PFSK-1 (cell line): ENCODE data around the gene ATP6V1B1.

Source experiments
- FOXP2 ChIP-seq: optimal IDR thresholded peaks from 2 replicates; pipeline ENCODE3; 2011; ENCODE audit warnings: borderline replicate concordance, control low read depth, inconsistent platforms; ENCODE audit not compliant: insufficient read depth; ENCODE audit errors: extremely low read length, extremely low read depth
- POLR2AphosphoS5 ChIP-seq: IDR thresholded peaks from 2 replicates; pipeline ENCODE4 v1.6.1; 2012; ENCODE audit warnings: low read depth, mild to moderate bottlenecking, control low read depth, low read length, moderate library complexity
- SIN3A ChIP-seq: IDR thresholded peaks from 2 replicates; pipeline ENCODE4 v1.6.1; 2012; ENCODE audit warnings: mild to moderate bottlenecking, low read length, moderate library complexity, borderline replicate concordance; ENCODE audit not compliant: insufficient read depth
- TAF1 ChIP-seq: IDR thresholded peaks from 2 replicates; pipeline ENCODE4 v1.6.1; 2012; ENCODE audit warnings: low read length, control low read depth, borderline replicate concordance; ENCODE audit not compliant: insufficient read depth
- TF ChIP-seq, protein P1 (sequence below), 2 experiments: IDR thresholded peaks; 2 replicates each; pipeline versions ENCODE4 v1.6.1 to v1.8.0; 2011 to 2012; ENCODE audit warnings: low read depth in 2 of 2, low read length in 2 of 2, control low read depth in 1 of 2, inconsistent platforms in 1 of 2, mild to moderate bottlenecking in 1 of 2, moderate library complexity in 1 of 2; ENCODE audit not compliant: insufficient read depth in 1 of 2

ATP6V1B1 gene

DNA sequence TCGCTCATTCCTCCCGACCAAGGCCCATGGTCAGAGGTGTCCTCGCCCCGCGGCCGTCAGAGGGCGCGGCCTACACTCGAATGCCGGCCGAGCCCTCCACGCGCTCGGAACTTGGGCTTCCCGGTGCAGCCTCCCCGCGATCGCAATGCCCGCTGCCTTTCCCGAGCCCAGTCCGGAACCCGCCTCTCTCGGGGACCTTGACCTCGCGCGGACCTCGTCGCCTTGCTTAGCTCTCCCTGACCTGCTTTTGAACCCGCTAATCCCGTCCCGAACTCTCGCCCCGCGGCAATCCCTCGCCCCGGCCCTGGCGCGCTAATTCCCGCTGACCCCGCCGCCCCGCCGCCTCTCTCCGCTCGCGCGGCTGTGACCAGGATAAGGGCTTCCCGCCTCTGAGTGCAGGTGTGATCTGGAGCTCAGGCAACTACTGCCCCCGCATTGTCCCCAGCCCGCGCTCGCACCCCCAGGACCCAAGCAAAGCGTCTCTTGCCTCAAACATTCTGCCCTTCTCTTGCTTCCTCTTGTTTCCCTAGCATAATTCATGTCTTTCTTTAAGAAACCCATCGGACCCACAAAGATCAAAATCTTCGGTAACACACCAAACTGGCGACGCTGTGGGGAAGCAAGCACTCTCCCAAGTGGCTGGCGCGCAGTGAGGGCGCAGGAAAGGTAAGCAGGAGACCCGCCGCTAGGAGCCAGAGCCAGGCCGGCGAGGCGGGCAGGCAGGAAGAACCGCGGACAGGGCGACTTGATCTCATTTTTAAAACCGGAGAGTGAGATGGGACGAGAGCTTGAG, 46.6 kb upstream of the ATP6V1B1 start:
- TF ChIP-seq FOXP2 (no peak), SIN3A (no peak), TAF1 (no peak)
- TF ChIP-seq, protein P1, sequence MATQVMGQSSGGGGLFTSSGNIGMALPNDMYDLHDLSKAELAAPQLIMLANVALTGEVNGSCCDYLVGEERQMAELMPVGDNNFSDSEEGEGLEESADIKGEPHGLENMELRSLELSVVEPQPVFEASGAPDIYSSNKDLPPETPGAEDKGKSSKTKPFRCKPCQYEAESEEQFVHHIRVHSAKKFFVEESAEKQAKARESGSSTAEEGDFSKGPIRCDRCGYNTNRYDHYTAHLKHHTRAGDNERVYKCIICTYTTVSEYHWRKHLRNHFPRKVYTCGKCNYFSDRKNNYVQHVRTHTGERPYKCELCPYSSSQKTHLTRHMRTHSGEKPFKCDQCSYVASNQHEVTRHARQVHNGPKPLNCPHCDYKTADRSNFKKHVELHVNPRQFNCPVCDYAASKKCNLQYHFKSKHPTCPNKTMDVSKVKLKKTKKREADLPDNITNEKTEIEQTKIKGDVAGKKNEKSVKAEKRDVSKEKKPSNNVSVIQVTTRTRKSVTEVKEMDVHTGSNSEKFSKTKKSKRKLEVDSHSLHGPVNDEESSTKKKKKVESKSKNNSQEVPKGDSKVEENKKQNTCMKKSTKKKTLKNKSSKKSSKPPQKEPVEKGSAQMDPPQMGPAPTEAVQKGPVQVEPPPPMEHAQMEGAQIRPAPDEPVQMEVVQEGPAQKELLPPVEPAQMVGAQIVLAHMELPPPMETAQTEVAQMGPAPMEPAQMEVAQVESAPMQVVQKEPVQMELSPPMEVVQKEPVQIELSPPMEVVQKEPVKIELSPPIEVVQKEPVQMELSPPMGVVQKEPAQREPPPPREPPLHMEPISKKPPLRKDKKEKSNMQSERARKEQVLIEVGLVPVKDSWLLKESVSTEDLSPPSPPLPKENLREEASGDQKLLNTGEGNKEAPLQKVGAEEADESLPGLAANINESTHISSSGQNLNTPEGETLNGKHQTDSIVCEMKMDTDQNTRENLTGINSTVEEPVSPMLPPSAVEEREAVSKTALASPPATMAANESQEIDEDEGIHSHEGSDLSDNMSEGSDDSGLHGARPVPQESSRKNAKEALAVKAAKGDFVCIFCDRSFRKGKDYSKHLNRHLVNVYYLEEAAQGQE (IDR thresholded peaks at IDR 0.05; ENCODE audit: insufficient read depth in 1 of 2, low read depth in 2 of 2, low read length in 2 of 2) = no peak

DNA sequence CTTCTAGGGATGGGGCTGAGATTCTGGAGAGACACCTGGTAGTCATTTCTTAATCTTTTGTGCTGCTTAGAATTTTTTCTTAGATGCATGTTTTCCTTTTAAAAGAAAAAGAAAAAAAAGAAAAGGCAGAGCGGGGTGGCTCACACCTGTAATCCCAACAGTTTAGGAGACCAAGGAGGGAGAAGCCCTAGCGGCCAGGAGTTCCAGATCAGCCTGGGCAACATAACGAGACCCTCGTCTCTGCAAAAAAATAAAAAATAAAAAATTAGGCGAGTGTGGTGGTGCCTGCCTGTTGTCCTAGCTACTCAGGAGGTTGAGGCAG, 46.0 kb upstream of the ATP6V1B1 start:
- TF ChIP-seq POLR2AphosphoS5 (no peak), TAF1 (no peak), FOXP2 (no peak), SIN3A (no peak)
- TF ChIP-seq, protein P1 (IDR thresholded peaks at IDR 0.05; ENCODE audit: insufficient read depth in 1 of 2, low read depth in 2 of 2, low read length in 2 of 2) = no peak

DNA sequence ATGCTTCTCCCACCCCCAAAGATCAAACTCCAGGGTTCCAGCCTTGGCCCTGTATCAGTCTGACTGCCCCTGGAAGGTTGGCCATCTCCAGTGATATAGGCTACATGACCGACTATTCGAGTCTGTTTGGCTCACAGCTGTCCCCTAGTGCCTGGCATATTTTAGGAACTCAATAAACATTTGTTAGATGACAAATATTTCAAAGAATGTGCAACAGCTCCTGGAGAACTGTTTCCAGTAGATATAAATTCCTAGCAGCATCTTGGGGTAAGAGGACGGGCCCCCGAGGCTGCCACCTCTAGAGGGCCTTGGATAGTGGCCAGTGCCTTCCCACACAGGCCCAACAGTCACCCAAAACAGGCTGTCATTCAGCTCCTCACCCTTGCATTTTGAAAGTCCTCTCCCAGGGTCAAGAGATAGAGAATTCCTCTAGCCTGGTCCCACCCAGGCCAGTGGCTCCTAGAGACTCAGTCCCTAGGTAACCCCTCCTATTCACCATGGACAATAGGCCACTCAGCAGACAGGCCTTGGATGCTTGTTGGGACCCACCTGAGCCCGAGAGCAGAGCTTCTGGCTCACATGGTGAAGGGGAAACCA, 45.1 kb upstream of the ATP6V1B1 start:
- TF ChIP-seq POLR2AphosphoS5 = no peak

DNA sequence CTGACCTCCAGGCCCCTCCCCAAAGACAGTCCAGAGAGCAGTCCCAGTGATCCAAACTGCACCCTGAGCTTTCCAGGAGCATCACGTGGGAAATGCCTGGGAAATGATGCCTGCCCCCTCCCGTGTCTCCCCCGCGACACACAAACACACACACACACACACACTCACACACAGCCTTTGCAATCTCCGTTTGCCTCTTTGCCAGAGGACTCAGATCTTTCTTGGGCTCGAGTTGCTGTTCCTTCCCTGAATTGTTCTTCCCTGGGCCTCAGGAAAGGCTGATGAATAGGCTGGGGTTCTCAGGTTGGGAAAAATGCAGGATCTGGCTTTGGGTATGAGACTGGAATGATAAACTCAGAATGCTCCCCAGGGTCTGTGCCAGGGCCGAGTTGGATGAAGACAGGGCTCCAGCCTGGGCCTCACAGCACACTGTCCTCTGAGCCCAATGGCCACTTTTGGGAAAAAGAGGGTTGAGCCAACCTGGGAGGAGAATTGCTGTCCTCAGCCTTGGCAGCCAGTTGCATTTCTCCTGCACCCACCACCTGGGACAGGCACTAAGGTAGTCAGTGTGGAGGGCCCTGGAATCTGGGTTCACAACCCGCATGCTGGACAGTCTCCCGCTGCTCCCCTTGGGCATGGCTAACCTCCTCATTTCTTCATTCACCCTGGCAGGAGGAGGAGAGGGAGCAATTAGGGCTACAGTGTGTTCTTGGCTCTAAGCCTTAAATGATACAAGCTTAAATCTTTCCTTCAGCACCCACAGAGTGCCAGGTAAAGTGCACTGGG, 43.9 kb upstream of the ATP6V1B1 start:
- TF ChIP-seq FOXP2 (no peak), TAF1 (no peak), POLR2AphosphoS5 (no peak), SIN3A (no peak)
- TF ChIP-seq, protein P1 (IDR thresholded peaks at IDR 0.05; ENCODE audit: insufficient read depth in 1 of 2, low read depth in 2 of 2, low read length in 2 of 2) = no peak

DNA sequence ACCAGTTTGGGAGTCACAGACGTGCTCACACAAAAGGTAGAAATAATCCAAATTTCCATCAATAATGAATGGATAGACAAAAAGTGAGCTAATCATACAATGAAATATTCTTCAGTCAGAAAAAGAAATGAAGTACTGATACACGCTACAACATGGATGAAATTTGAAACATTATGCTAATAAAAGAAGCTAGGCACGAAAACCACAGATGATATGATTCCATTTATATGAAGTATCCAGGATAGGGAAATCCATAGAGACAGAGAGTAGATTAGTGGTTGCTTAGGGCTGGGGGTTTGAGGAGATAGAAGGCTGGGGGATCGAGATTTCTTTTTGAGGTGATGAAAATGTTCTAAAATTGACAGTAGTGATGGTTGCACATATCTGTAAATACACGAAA, 43.0 kb upstream of the ATP6V1B1 start:
- TF ChIP-seq POLR2AphosphoS5 (no peak), SIN3A (no peak), TAF1 (no peak), FOXP2 (no peak)
- TF ChIP-seq, protein P1 (IDR thresholded peaks at IDR 0.05; ENCODE audit: insufficient read depth in 1 of 2, low read depth in 2 of 2, low read length in 2 of 2) = no peak
